H9 (cell line): ENCODE data around the gene CABP7. TPM values are rescaled to one million over a fixed set of nuclear protein-coding genes. Genes with fewer than 3 reads are reported as not detected.

Experiments used
- DNase-seq: peaks from one replicate; pipeline ENCODE4 v3.0.0-alpha.2; 2017
- H2AFZ ChIP-seq: one replicate; pipeline ENCODE4 v1.6.1; 2013; ENCODE audit warnings: mild to moderate bottlenecking, low read length, control low read depth, moderate library complexity
- H2AK5ac ChIP-seq: 2 replicates; pipeline ENCODE4 v1.6.1; 2013; ENCODE audit warnings: low read length, control low read depth, mixed read lengths; ENCODE audit not compliant: insufficient read length
- H2BK120ac ChIP-seq: one replicate; pipeline ENCODE4 v1.6.1; 2013; ENCODE audit warnings: low read depth, mild to moderate bottlenecking, low read length, control low read depth, inconsistent platforms; ENCODE audit not compliant: poor library complexity, severe bottlenecking
- H2BK12ac ChIP-seq: 2 replicates; pipeline ENCODE4 v1.6.1; 2013; ENCODE audit warnings: low read length, control low read depth, mixed read lengths, low read depth; ENCODE audit not compliant: insufficient read length
- H2BK15ac ChIP-seq: 2 replicates; pipeline ENCODE4 v1.6.1; 2013; ENCODE audit warnings: low read depth, low read length, control low read depth
- H2BK20ac ChIP-seq: one replicate; pipeline ENCODE4 v1.6.1; 2013; ENCODE audit warnings: low read depth, mild to moderate bottlenecking, low read length, control low read depth, inconsistent platforms; ENCODE audit not compliant: poor library complexity, severe bottlenecking
- H2BK5ac ChIP-seq: 2 replicates; pipeline ENCODE4 v1.6.1; 2013; ENCODE audit warnings: low read length, control low read depth, mixed read lengths; ENCODE audit not compliant: insufficient read length
- H3K14ac ChIP-seq: 2 replicates; pipeline ENCODE4 v1.6.1; 2013; ENCODE audit warnings: low read length, control low read depth; ENCODE audit not compliant: insufficient read depth
- H3K18ac ChIP-seq: 2 replicates; pipeline ENCODE4 v1.6.1; 2013; ENCODE audit warnings: low read depth, mild to moderate bottlenecking, mixed read lengths, low read length, control low read depth; ENCODE audit not compliant: insufficient read length
- H3K23ac ChIP-seq: 2 replicates; pipeline ENCODE4 v1.6.1; 2013; ENCODE audit warnings: low read length, control low read depth, mixed read lengths, low read depth; ENCODE audit not compliant: insufficient read length
- H3K23me2 ChIP-seq: 2 replicates; pipeline ENCODE4 v1.6.1; 2013; ENCODE audit warnings: low read depth, mild to moderate bottlenecking, mixed read lengths, low read length, control low read depth; ENCODE audit not compliant: insufficient read length, poor library complexity, severe bottlenecking
- H3K27ac ChIP-seq: 2 replicates; pipeline ENCODE4 v1.5.1; 2013; ENCODE audit warnings: low read length, control low read depth, mixed read lengths, low read depth; ENCODE audit not compliant: insufficient read length
- H3K27me3 ChIP-seq: 2 replicates; pipeline ENCODE4 v1.6.1; 2013; ENCODE audit warnings: low read length, control low read depth, inconsistent platforms; ENCODE audit not compliant: insufficient read depth
- H3K4ac ChIP-seq: 2 replicates; pipeline ENCODE4 v1.6.1; 2013; ENCODE audit warnings: low read depth, mild to moderate bottlenecking, control low read depth, inconsistent platforms, low read length, moderate library complexity
- H3K4me1 ChIP-seq: 2 replicates; pipeline ENCODE4 v1.6.1; 2013; ENCODE audit warnings: low read length, control low read depth, inconsistent platforms; ENCODE audit not compliant: insufficient read depth
- H3K4me2 ChIP-seq: 2 replicates; pipeline ENCODE4 v1.6.1; 2013; ENCODE audit warnings: low read length, control low read depth, mixed read lengths; ENCODE audit not compliant: insufficient read length, insufficient read depth
- H3K56ac ChIP-seq: 2 replicates; pipeline ENCODE4 v1.6.1; 2013; ENCODE audit warnings: low read depth, mild to moderate bottlenecking, mixed read lengths, low read length, control low read depth; ENCODE audit not compliant: insufficient read length
- H3K79me1 ChIP-seq: 2 replicates; pipeline ENCODE4 v1.6.1; 2013; ENCODE audit warnings: low read depth, mild to moderate bottlenecking, moderate library complexity, low read length, control low read depth, inconsistent platforms; ENCODE audit not compliant: insufficient read depth, poor library complexity, severe bottlenecking
- H3K79me2 ChIP-seq: 2 replicates; pipeline ENCODE4 v1.6.1; 2013; ENCODE audit warnings: low read length, control low read depth, inconsistent platforms; ENCODE audit not compliant: insufficient read depth
- H3K9ac ChIP-seq: 2 replicates; pipeline ENCODE4 v1.6.1; 2013; ENCODE audit warnings: low read length, control low read depth, mixed read lengths; ENCODE audit not compliant: insufficient read length; ENCODE audit errors: extremely low read depth
- H3K9me3 ChIP-seq: one replicate; pipeline ENCODE4 v1.6.1; 2013; ENCODE audit warnings: low read depth, low read length, inconsistent platforms; ENCODE audit not compliant: control insufficient read depth
- H3T11ph ChIP-seq: one replicate; pipeline ENCODE4 v1.6.1; 2013; ENCODE audit warnings: mild to moderate bottlenecking, low read length, control low read depth, inconsistent platforms
- H4K20me1 ChIP-seq: one replicate; pipeline ENCODE4 v1.6.1; 2013; ENCODE audit not compliant: control insufficient read depth, insufficient read length, insufficient read depth
- H4K5ac ChIP-seq: 2 replicates; pipeline ENCODE4 v1.6.1; 2013; ENCODE audit warnings: low read depth, mild to moderate bottlenecking, mixed read lengths, low read length, control low read depth; ENCODE audit not compliant: insufficient read length
- H4K8ac ChIP-seq: replicated peaks from 2 replicates; pipeline ENCODE4 v1.6.1; 2013; ENCODE audit warnings: low read length, control low read depth, mixed read lengths, low read depth; ENCODE audit not compliant: insufficient read length
- H4K91ac ChIP-seq: 2 replicates; pipeline ENCODE4 v1.6.1; 2013; ENCODE audit warnings: low read depth, mild to moderate bottlenecking, moderate library complexity, mixed read lengths, low read length, control low read depth; ENCODE audit not compliant: insufficient read length
- H3K27ac Mint-ChIP-seq, 3 experiments: 2 replicates in 2 of 3; 3 replicates in 1 of 3; pipeline ENCODE4 v1.8.0; 2020 to 2021; ENCODE audit warnings: mixed read lengths in 3 of 3, mild to moderate bottlenecking in 1 of 3, moderate library complexity in 1 of 3
- H3K27me3 Mint-ChIP-seq: 2 replicates; pipeline ENCODE4 v1.8.0; 2021; ENCODE audit warnings: low read depth, mild to moderate bottlenecking, moderate library complexity, mixed read lengths
- H3K36me3 Mint-ChIP-seq, 3 experiments: 2 replicates in 2 of 3; 3 replicates in 1 of 3; pipeline ENCODE4 v1.8.0; 2020 to 2021; ENCODE audit warnings: low read depth in 3 of 3, mixed read lengths in 3 of 3; ENCODE audit not compliant: insufficient read depth in 1 of 3
- H3K4me1 Mint-ChIP-seq, 2 experiments: 2 replicates each; pipeline ENCODE4 v1.8.0; 2020; ENCODE audit warnings: mixed read lengths in 2 of 2
- H3K4me3 Mint-ChIP-seq, 2 experiments: 2 replicates in 1 of 2; 3 replicates in 1 of 2; pipeline ENCODE4 v1.8.0; 2020 to 2021; ENCODE audit warnings: mild to moderate bottlenecking in 2 of 2, mixed read lengths in 2 of 2, moderate library complexity in 1 of 2
- H3K9me3 Mint-ChIP-seq, 2 experiments: 2 replicates in 1 of 2; 3 replicates in 1 of 2; pipeline ENCODE4 v1.8.0; 2020; ENCODE audit warnings: mild to moderate bottlenecking in 2 of 2, mixed read lengths in 2 of 2, moderate library complexity in 1 of 2
- WGBS: extraction: QIAGEN DNeasy Blood & Tissue Kit; methylation state at CpG from one replicate; pipeline ENCODE4 v1.1.7; 2013; ENCODE audit warnings: missing lambda C conversion rate, low lambda C conversion rate, mixed read lengths; ENCODE audit not compliant: insufficient read length; ENCODE audit errors: extremely low coverage; 5-methylcytosine and 5-hydroxymethylcytosine counted together
- total RNA-seq: library from RNA; stranded (reverse); gene quantifications from 2 replicates; pipeline ENCODE4 v1.2.1, GENCODE V29; 2021
- TF ChIP-seq, protein P1 (sequence below): fragments of 200-600 bp; sonication (generic); conservative IDR thresholded peaks from 3 replicates; pipeline ENCODE4 v1.8.0; 2021; ENCODE audit warnings: antibody characterized with exemption, mild to moderate bottlenecking

Gene CABP7
- total RNA-seq, 1 experiment from 2014 or later = 0.83 TPM

DNA sequence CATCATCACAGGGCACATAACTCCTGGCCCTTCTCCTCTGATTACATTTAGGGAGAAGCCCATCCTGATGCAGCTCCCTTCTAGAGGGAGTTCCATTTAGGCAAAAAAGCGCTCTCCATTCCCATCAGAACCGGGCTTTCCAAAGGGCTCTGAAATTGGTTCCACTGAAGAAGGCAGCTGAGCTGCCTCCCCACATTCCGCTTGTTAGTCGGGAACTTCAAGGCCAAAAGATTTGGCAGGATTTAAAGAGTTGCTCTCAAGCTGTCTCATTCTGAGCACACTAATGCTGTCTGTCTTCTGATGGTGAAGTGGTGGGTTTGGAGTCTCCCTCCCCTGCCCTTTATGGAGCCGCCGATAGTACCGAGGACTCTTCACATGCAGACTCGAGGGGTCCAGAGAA is 26.6 kb upstream of the CABP7 start:
- Histone ChIP-seq H2BK12ac (no peak overlapping the region), H3K18ac (no peak overlapping the region), H3K79me2 (no peaks in the 10 kb centered on the region), H3K4me1 (peaks cover 3% of the 10 kb centered on the region; the same call in 1 of the 2 replicates), H3K79me1 (no peaks in the 10 kb centered on the region), H2AK5ac (no peak overlapping the region), H3K9ac (no peak overlapping the region), H4K5ac (no peak overlapping the region), H3K14ac (no peak overlapping the region), H3K23ac (no peak overlapping the region), H3K9me3 (no peaks in the 10 kb centered on the region), H3K27ac (no peak overlapping the region), H2BK120ac (no peak overlapping the region), H2AFZ (no peak overlapping the region), H2BK20ac (no peak overlapping the region), H3T11ph (no peak overlapping the region), H4K20me1 (no peaks in the 10 kb centered on the region), H2BK15ac (no peak overlapping the region), H3K23me2 (no peaks in the 10 kb centered on the region), H4K91ac (no peak overlapping the region), H2BK5ac (no peak overlapping the region), H3K4me2 (no peak overlapping the region), H3K4ac (no peak overlapping the region), H3K56ac (no peak overlapping the region), H4K8ac (no peak overlapping the region), H3K27me3 (no peaks in the 10 kb centered on the region)
- Mint-ChIP-seq H3K27ac (no peak overlapping the region), H3K4me1 (peaks cover 46 to 52% of the 10 kb centered on the region in 2 experiments), H3K36me3 (peaks cover 8 to 27% (median 12%) of the 10 kb centered on the region in 3 experiments; a peak in 6 of 7 replicates), H3K4me3 (no peak overlapping the region; a peak in 2 of 5 replicates), H3K9me3 (no peaks in the 10 kb centered on the region), H3K27me3 (peaks cover 1% of the 10 kb centered on the region; the same call in 1 of the 2 replicates)
- no peak for DNase-seq
- no CpG with 5 or more reads among the region's 8 CpGs for WGBS
- TF ChIP-seq, protein P1, sequence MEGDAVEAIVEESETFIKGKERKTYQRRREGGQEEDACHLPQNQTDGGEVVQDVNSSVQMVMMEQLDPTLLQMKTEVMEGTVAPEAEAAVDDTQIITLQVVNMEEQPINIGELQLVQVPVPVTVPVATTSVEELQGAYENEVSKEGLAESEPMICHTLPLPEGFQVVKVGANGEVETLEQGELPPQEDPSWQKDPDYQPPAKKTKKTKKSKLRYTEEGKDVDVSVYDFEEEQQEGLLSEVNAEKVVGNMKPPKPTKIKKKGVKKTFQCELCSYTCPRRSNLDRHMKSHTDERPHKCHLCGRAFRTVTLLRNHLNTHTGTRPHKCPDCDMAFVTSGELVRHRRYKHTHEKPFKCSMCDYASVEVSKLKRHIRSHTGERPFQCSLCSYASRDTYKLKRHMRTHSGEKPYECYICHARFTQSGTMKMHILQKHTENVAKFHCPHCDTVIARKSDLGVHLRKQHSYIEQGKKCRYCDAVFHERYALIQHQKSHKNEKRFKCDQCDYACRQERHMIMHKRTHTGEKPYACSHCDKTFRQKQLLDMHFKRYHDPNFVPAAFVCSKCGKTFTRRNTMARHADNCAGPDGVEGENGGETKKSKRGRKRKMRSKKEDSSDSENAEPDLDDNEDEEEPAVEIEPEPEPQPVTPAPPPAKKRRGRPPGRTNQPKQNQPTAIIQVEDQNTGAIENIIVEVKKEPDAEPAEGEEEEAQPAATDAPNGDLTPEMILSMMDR = no peak
